Sciatic nerve (tissue), 2 donors: ENCODE measurements around the gene MXD3. TPM values are rescaled to one million over a fixed set of nuclear protein-coding genes. Genes with fewer than 3 reads are reported as not detected.
"Not testable (repeated sequence)": the region's sequence is repeated elsewhere in the genome, so short reads cannot be mapped to it uniquely, and the experiment has no call there.

Experiments used
- ATAC-seq: fragments of 200-7000 bp; cut with Tn5 transposase; one replicate; pipeline ENCODE4 v1.9.1; 2020; ENCODE audit warnings: mild to moderate bottlenecking, moderate library complexity
- DNase-seq: peaks from one replicate; pipeline ENCODE4 v3.0.0-alpha.2; 2020; ENCODE audit warnings: low spot score
- intact Hi-C: fragments of 100-400 bp; cut with DNase I; formaldehyde crosslinking; loops from one replicate; pipeline ENCODE4 v1.14.2; 2022
- total RNA-seq: library from RNA; stranded (reverse); fragmentation: NEBNext Ultra II Directional; extraction: Animal tissue kit (Norgen Biotek cat#: 25700); gene quantifications from one replicate; pipeline ENCODE4 v1.2.1, GENCODE V29; 2021
- donor health status: DM: no; HTN: no; CAD: no.
- donor health status: DM: no; HTN: no; CAD: no.

MXD3 gene
- total RNA-seq, 1 donor from 2014 or later, result 9.9 TPM

GRCh38 chr5:177293819-177294581 lies 17.7 kb downstream of the MXD3 start:
- ATAC-seq (no peak), DNase-seq (no peak)
- intact Hi-C loops, result no loop called here

GRCh38 chr5:177291735-177292134 lies 20.0 kb downstream of the MXD3 start:
- intact Hi-C loops, result no loop called here
- no peak for ATAC-seq
- DNase-seq, result no peak

DNA sequence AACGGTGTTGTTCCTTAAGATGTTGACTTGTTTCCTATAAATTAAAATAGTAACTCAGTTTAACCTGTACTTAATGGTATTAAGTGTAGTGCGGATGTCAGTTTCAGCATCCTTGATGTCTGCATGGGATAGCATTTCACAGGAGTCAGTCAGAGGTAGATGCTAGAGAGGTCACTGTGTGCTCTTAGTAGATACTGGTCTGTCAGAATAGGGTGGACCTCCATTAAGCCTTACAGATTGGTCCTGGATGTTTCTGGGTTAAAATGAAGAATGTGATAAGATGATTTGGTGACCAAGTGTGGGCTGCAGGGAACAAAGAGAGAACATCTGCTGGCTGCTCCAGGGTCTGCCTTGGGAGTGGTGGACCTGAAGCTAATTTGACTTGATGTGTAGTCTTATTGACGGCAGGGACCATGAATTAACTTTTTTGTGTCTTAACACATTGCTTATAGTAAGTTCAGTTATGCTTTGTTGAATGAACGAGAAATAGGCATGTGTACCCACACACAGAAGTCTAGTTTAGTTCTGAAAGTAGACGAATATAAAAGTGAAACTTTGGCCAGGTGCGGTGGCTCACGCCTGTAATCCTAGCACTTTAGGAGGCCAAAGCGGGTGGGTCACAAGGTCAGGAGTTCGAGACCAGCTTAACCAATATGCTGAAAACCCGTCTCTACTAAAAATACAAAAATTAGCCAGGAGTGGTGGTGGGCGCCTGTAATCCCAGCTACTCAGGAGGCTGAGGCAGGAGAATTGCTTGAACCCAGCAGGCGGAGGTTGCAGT lies 20.7 kb downstream of the MXD3 start:
- DNase-seq (no peak), ATAC-seq (no peak)
- intact Hi-C loops, result no loop called here

DNA sequence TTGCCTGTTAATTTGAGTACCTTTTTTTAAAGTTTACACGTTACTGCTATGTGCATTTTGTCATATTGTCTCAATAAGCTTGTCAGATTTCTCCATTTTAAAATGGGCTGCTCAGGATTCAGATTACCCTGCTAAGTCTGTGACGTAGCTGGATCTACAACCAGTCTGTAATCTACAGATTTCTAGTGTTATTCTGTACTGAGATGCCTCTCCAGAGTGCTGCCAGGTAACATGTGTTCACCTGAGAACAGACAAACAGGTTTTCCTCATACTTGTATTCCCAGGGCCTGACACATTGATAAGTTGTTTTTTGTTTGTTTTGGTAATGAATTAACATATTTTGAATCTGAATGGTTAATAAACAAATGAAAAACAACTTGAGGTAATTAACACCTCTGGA lies 23.5 kb downstream of the MXD3 start:
- DNase-seq, result no peak
- ATAC-seq, result no peak
- intact Hi-C loops, result no loop called here

- DNase-seq, result no peak
- ATAC-seq, result no peak
- intact Hi-C loops, result no loop called here
Measured at GRCh38 chr5:177276886-177277285, 34.8 kb downstream of the MXD3 start.

DNA sequence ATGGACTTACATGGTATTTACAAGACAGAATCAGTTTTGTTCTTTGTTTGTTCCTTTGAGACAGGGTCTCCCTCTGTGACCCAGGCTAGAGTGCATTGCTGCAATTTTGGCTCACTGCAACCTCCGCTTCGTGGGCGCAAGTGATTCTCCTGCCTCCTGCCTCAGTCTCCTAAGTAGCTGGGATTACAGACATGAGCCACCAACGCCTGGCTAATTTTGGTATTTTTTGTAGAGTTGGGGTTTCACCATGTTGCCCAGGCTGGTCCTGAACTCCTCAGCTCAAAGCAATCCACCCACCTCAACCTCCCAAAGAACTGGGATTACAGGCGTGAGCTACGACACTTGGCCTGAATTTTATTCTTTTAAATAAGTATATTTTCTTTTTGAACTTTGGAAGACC lies 35.8 kb downstream of the MXD3 start:
- intact Hi-C loops, result no loop called here
- no peak for DNase-seq

GRCh38 chr5:177271113-177271512 lies 40.6 kb downstream of the MXD3 start:
- ATAC-seq (no peak), DNase-seq (no peak)
- intact Hi-C loops, result no loop called here

More for the DNA sequence above, 35.8 kb downstream of the MXD3 start:
- ATAC-seq, result no peak

DNA sequence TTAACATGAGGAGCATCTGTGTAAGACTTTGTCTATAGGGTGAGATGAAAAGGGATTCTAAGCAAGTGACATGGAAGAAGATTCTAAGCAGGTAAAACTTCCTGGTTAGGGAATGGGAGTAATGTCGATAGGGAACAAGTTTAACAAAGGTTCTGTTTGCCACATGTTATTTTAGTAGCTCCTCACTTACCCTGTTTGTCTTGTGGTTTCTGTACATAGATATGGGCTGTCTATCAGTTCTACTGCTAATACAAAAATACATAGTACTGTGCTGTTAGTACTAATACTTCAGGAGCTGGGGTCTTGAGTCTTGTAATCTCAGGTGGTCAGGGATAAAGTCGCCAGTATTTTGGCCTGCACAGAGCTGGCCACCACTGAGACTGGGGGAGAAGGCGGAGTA lies 41.0 kb downstream of the MXD3 start:
- intact Hi-C loops, result no loop called here
- no peak for ATAC-seq
- no peak for DNase-seq

GRCh38 chr5:177269976-177270375 lies 41.7 kb downstream of the MXD3 start:
- intact Hi-C loops, result no loop called here
- no peak for DNase-seq
- no peak for ATAC-seq

DNA sequence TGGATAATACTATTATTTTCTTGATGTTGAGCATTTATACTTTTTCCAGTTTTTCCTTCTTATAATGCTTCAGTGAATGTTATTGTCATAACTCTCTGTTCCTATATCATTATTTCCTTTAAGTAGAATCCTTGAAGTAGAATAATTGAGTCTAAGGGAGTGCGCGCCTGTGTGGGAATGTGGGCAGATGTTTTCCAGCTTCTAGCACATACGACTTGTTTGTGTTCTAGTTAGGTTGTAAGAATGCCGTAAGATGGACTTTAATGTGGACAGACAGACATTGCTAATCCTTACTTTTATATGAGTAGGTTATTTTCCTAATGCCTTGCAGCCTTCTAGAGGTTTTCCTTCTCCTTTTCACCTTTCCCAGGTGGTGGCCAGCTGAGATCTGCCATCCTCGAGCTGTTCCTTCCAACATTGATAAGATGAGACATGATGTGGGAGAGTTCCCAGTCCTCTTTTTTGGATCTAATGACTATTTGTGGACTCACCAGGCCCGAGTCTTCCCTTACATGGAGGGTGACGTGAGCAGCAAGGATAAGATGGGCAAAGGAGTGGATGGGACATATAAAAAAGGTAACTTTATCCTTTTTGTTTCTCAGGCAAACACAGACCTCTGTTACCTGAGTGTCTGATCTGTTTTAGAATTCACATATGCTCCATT lies 42.3 kb downstream of the MXD3 start:
- intact Hi-C loops, result no loop called here
- no peak for ATAC-seq

DNA sequence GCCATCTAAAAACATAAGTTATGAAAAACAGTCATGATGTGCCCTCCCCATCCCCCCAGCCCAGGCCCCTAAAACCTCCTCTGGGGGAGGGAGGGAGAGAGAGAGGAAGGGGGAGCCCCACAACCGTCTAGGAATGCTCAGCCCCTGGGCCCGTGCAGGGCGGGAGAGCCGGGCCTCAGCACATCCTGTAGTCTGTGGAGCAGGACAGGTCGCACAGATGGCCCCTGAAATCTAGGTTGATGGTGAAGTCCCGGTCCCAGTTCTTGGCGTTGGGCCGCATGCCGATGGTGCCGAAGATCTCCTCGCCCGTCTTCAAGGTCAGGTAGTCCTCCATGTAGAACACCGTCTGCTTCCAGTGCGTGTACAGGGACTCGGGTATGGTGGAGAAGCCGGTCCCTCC lies 46.3 kb downstream of the MXD3 start:
- ATAC-seq (peak; percentile 46), DNase-seq (no peak)
- intact Hi-C loops, result no loop called here

More for the DNA sequence above, 42.3 kb downstream of the MXD3 start:
- DNase-seq, result no peak

- intact Hi-C loops, result no loop called here
- no peak for ATAC-seq
- no peak for DNase-seq
Measured at GRCh38 chr5:177264178-177264577, 47.5 kb downstream of the MXD3 start.

- intact Hi-C loops, result no loop called here
- no peak for DNase-seq
- no peak for ATAC-seq
Measured at GRCh38 chr5:177261510-177261909, 50.2 kb downstream of the MXD3 start.

DNA sequence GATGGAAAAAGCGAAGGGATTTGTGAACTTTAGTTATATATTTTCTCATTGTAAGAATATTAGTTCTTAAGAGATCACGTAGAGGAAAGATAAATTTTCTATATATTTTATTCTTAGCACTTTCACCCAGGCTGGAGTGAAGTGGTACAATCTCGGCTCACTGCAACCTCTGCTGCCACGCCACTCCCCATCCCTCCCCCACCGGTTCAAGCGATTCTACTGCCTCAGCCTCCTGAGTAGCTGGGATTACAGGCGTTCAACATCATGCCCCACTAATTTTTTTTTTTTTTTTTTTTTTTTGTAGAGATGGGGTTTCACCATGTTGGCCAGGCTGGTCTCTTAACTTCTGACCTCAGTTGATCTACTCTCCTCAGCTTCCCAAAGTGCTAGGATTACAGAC lies 50.7 kb downstream of the MXD3 start:
- intact Hi-C loops, result no loop called here
- no peak for DNase-seq
- ATAC-seq, result no peak

DNA sequence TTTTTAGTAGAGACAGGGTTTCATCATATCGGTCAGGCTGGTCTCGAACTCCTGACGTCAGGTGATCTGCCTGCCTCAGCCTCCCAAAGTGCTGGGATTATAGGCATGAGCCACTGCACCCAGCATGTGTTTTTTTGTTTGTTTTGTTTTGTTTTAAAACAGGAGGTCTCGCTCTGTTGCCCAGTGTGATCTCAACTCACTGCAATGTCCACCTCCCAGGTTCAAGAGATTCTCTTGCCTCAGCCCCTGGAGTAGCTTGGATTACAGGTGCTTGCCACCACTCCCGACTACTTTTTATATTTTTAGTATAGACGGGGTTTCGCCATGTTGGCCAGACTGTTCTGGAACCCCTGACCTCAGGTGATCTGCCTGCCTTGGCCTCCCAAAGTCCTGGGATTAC lies 53.0 kb downstream of the MXD3 start:
- ATAC-seq, DNase-seq, intact Hi-C loops: not testable (repeated sequence)

Other genes starting within 250 kb of the MXD3 start
- 1.4 TPM for gene FGFR4, start 225.0 kb downstream of the MXD3 start, total RNA-seq
- gene NSD1, start 178.1 kb downstream of the MXD3 start, total RNA-seq, result 112 TPM
- 24.4 TPM for gene RAB24, start 8.2 kb downstream of the MXD3 start, total RNA-seq
- gene PRELID1, start 8.1 kb downstream of the MXD3 start, total RNA-seq, result 50.1 TPM
- 70.0 TPM for gene LMAN2, start 39.8 kb upstream of the MXD3 start, total RNA-seq
- 9.3 TPM for gene RGS14, start 46.0 kb upstream of the MXD3 start, total RNA-seq
- not detected for gene SLC34A1, start 72.5 kb upstream of the MXD3 start, total RNA-seq
- not detected for gene PFN3, start 88.8 kb upstream of the MXD3 start, total RNA-seq
- gene F12, start 97.7 kb upstream of the MXD3 start, total RNA-seq, result 0.49 TPM
- 25.0 TPM for gene GRK6, start 114.8 kb upstream of the MXD3 start, total RNA-seq
- 8.2 TPM for gene PRR7, start 134.9 kb upstream of the MXD3 start, total RNA-seq
- 63.5 TPM for gene DBN1, start 161.7 kb upstream of the MXD3 start, total RNA-seq
- 144 TPM for gene PDLIM7, start 185.7 kb upstream of the MXD3 start, total RNA-seq
- gene DOK3, start 197.9 kb upstream of the MXD3 start, total RNA-seq, result 16.2 TPM
- gene DDX41, start 205.1 kb upstream of the MXD3 start, total RNA-seq, result 68.2 TPM
- 113 TPM for gene FAM193B, start 242.7 kb upstream of the MXD3 start, total RNA-seq